GM18909 (cell line): ENCODE results near the gene IL1RAPL1.
"Not testable (repeated sequence)": the region's sequence is repeated elsewhere in the genome, so short reads cannot be mapped to it uniquely, and the experiment has no call there.

Source experiments
- ATAC-seq: cut with Tn5 transposase; IDR thresholded peaks from one replicate; pipeline ENCODE4 v1.9.1; 2021; ENCODE audit warnings: mild to moderate bottlenecking; ENCODE audit not compliant: unreplicated experiment, poor library complexity

IL1RAPL1 gene

DNA sequence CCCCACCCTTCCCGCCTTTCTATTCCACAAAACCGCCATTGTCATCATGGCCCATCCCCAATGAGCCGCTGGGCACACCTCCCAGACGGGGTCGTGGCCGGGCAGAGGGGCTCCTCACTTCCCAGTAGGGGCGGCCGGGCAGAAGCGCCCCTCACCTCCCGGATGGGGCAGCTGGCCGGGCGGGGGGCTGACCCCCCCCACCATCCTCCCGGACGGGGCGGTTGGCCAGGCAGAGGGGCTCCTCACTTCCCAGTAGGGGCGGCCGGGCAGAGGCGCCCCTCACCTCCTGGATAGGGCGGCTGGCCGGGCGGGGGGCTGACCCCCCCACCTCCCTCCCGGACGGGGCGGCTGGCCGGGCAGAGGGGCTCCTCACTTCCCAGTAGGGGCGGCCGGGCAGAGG lies 745.8 kb downstream of the IL1RAPL1 start:
- not testable (repeated sequence) for ATAC-seq

DNA sequence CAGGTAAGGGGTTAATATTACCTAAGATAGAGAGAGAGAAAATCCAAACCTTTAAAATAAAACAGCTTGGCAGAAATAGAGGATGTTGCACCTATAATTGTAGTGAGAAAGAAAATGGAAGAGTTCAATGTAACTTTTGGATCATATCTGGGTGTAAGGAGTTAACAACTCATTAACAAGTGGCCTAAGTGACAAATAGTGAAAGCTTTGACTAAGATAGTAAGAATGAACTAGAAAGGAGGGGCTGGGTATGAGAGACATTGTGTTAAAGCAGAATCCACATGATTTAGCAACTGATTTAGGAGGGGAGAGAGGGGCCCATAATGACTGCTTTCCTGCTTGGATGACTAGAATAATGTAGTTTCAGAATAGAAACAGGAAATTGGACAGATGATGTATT lies 761.0 kb downstream of the IL1RAPL1 start:
- no peak for ATAC-seq

DNA sequence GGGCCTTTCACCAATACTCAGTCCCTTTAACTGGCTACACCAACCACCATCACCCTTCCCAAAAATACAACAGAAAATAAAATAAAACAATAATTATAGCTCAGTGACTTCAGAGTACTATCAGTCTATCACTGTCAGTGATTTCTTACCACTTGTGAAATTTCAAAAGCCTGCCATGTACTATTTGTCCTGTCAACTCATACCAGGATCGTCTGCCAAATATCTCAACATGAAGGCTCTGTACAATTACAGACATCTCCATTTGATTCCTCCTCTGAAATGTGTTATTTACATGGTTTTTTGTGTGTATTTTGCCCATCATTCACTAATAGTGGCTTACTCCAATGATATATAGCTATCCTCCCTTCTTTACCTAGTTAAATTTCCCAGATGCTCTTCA lies 772.0 kb downstream of the IL1RAPL1 start:
- no peak for ATAC-seq

DNA sequence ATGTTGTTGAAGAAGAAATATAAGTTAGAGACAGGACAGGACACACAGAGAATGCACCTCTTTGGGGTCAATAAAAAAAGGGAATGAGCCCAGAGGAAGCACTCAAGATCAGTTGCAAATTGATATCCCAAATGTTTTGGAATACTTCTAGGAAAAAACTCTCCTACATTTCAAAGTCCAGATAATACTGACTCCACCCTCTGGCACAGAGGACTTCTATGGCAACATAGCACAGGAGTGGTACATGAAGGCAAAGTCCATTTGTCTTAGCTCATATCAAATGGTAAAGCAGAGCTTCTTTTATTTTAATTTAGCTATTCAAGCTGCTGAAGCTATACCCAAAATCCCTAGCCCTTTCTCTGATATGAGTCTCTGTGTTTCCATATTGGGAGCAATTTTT lies 787.5 kb downstream of the IL1RAPL1 start:
- ATAC-seq: not testable (repeated sequence)

DNA sequence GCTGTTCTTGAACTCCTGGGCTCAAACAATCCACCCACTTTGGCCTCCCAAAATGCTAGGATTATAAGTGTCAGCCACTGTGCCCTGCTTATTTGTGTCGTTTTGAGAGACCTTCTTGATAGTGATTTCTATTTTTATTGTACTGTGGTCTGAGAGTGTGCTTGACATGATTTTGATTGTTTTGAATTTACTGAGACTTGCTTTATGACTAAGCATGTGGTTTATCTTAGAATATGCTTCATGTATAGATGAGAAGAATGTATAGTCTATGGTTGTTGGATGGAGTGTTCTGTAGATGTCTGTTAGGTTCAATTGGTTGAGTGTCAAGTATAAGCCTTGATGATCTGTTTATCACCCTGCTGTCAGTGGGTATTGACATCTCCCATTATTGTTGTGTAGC lies 789.3 kb downstream of the IL1RAPL1 start:
- no peak for ATAC-seq

DNA sequence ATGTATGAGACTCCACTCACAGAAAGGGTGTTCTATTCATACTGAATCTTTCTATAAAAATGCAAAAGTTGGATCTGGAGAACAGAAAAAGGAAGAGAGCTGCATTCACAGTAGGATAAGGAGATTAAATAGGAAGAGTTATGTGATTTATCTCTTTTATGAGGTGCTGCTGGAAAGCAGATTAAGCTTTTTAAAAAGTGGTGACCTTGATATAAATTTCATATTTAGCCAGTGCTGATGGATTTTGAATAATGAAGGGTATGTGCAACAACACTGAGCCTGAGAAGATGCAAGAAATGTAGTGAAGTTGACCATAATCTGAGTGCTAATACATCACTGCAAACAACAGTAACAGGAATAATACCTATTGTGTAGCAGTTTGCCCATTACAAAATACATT lies 795.6 kb downstream of the IL1RAPL1 start:
- ATAC-seq: no peak

DNA sequence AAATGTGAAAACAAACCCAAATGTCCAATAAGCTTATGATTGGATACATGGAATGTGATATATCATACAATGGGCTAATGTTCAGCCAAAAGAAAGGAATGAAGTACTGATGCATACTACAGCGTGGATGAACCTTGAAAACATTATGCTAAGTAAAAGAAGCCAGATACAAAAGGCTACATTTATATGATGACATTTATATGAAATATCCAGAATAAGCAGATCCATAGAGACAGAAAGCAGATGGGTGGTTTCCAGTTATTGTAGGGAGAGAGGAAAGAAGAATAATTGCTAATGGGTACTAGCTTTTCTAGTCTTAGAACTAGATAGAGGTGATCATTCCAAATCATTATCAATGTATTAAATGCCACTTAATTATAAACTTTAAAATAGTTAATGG lies 801.3 kb downstream of the IL1RAPL1 start:
- no peak for ATAC-seq

DNA sequence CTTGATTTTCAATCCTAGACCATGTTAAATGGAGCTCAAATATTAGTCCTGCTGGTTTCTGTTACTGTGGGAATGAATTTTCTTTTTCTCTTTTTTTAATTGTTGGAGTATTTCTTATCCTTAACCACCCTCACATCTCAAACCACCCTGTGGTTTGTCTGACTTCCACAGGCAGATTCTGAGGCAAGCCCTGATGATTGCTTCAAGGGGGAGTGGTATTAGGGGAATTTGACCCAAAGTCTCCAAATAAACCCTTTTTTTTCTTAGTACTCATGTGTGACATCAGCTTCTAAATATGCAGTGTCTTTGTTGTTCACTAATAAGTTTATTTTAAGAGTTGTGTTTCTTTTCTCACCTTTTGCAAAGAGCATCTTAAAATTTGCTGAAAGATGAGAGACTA lies 810.3 kb downstream of the IL1RAPL1 start:
- ATAC-seq: no peak

DNA sequence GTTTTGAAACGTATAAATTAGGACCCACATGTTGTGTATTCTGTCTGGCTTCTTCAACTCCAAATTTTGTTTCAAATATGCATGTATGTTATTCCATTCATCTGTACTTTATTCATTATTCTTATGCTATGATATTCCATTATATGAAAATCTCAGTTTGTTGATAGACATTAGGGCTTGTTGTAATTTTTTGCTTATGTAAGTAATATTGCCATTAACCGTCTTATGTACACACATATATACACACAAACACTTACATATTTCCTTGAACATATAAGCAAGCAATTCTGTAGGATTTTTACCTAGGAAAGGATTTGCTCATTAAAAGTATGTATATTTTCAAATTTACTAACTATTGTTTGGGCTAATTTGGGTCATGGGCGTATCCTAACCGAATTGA lies 820.1 kb downstream of the IL1RAPL1 start:
- no peak for ATAC-seq

DNA sequence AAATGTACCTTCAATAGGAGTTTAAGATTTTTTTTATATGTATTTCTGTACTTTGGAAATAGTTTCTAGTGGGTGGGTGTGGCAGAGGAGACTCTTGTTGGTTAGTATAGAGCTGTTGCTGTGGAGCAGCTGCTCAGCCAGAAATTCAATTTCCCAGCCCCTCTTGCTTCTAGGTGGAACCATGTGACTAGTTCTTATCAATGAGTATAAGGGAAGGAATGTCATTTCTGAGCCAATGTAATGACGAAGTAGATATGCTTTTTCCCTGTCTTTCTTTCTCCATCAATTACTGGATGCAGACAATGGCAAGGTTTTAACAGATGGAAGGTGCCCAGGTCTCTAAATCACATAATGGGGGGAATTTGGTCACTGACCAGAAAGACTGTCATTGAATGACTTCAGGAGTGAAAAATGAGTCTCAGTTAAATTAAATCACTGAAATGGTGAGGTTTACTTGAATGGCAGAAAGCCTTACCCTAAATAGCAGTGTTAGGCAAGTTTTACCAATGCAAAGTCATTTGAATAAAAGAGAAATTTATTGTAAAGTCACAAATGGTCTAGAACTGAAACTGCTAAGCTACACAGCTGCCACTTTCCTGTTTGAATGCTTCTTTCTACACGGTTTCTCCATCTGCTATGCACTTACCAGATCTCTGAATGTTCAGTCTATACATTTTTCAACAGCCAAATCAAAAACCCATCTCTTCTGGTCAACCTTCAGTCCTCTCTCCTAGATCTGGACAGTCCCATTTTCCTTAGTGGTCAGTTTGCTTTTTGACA lies 832.7 kb downstream of the IL1RAPL1 start:
- ATAC-seq: peak; percentile 65

DNA sequence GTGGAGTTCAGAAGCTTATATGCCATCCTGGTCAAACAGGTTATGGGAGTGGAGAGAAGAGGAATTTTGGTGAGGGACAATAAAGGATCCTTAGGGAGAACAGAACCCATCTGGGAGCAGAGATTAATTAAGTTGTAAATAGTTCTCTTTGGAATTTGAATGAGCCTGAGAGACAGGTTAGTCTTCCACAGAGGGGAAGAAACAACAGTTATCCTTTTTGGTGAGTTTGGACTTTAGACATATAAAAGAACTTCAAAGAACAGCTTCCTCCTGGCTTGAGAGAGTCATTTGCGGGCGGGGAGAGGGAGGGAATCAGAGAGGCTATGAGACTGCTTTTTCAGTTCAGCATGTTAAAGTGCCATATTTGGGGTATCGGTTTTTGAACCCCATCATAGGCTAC lies 834.8 kb downstream of the IL1RAPL1 start:
- no peak for ATAC-seq

DNA sequence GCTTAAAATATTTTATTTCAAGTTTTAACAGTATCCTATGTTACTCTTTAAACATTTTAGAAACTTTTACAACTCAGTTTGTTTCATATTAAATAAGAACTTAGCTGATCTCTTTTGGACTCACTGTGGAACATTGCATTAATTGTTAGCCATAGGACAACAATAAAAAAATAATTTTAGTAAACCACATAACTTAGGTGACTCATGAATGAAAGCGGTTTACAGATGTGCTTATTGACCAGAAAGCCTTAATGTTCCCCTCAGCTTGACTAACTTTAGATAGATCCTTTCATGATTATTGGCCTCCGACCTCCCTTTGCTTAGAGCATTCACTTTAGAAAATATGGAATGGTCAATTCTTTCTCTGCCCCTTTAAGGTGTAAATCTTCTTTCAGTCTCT lies 844.6 kb downstream of the IL1RAPL1 start:
- no peak for ATAC-seq

DNA sequence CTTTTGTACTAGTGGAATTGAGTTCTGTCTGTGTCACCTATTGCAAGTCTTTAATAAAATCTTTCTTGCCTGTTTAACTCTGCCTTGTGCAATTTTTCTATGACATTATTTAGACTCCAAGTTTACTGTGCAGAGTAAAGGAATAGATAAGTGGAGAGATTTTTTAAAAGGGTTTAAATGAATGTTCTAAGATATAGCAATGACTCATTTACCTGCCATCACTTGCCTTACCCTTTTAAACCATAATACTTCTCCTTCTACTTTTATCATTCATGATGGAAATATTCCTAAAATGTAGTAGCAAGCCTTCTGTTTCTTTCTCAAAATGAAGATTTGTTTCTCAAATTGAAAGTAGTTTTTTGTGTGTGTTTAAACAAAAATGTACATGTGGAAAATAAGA lies 845.3 kb downstream of the IL1RAPL1 start:
- ATAC-seq: no peak

DNA sequence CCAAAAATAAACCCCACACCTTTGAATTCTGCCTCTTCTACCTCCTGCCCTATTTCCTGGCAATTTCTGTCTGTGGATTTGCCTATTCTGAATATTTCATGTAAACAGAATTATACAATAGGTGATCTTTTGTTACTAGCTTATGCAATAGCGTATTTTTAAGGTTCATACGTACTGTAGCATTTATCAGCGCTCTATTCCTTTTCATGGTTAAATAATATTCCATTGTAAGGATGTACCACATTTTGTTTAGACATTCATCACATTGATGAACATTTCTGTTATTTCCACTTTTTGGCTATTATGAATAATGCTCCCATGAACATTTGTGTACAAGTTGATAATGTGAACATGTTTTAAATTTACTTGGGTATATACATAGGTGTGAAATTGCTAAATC lies 847.7 kb downstream of the IL1RAPL1 start:
- no peak for ATAC-seq

DNA sequence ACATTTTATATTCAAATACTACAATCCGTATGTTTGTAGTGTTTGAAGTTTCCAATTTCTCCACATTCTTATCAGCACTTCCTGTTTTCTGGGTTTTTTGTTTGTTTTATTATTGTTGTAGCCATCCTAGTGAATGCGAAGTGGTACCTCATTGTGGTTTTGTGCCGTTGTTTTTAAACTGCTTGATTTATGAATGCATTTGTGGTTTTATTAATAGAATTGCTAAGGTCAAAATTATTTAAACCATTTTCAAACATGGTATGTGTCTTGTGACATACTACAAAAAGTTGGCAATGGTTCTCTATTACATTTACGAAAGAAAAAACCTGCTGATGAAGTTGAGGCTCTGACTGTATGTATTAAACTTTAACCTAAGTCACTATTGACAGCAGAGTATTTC lies 848.1 kb downstream of the IL1RAPL1 start:
- ATAC-seq: no peak

DNA sequence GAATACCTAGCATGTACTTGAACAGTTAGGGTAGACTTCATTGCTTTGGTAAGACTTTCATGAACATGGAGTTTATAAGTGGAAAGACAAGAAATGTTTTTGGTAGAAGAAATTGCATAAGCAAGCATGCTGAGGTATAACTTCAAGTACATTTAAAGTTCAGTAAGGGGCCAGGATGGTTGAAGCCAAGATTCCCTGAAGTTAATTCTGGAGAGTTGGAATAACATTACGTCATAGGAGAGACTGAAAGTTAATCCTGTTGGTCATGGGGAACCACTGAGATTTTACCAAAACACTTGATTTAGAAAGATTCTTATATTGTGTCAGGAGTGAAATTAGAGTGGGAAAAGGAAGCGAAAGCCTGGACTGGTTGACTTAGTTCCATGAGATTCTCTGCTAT lies 860.6 kb downstream of the IL1RAPL1 start:
- ATAC-seq: no peak

DNA sequence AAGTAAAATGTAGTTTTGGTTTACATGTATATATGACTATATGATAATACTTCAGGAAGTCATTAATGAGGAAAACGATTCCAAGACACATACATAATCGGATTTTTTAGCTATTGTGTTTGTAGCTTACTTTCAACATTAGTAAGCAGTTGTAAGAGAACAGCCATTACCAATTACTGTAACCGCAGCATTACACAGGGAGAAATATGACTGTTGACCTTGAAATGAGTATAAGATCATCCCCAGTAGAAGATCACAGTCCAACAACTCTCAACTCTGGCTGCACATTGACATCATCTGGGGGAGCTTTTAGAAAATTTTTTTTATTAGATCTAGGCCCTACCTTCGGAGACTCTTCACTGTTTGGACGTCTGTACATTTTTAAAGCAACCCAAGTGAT lies 866.1 kb downstream of the IL1RAPL1 start:
- no peak for ATAC-seq

DNA sequence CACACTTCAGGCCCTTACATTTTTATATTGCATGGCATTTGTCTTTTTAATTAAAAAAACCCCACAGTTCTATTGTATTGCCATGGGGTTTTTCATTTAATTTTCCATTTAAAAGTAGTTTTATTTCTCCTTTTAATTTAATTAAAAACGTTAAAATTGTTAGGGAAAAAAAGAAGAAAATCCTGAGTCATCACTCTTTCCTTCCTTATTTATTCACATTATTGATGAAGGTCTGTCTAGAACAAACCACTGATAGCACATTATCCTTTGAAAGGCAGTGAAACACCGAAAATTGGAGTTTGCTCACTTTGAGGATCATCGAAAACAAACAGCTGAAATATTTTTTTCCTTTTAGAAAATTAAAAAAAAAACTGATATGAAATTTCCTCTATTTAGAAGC lies 868.5 kb downstream of the IL1RAPL1 start:
- no peak for ATAC-seq

DNA sequence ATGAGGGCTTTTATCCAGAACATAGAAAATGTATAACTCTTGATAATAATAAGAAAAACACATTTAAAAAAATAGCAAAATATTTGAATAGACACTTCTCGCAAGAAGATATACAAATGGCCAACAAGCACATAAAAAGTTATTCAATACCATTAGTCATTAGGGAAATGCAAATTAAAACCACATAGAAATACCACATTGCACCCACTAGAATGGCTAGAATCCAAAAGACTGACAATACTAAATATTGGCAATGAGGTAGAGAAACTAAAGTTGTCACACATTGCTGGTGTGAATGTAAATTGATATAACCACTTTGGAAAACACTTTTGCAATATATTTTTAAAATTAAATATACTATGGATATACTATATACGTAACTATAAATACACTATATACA lies 873.8 kb downstream of the IL1RAPL1 start:
- no peak for ATAC-seq

DNA sequence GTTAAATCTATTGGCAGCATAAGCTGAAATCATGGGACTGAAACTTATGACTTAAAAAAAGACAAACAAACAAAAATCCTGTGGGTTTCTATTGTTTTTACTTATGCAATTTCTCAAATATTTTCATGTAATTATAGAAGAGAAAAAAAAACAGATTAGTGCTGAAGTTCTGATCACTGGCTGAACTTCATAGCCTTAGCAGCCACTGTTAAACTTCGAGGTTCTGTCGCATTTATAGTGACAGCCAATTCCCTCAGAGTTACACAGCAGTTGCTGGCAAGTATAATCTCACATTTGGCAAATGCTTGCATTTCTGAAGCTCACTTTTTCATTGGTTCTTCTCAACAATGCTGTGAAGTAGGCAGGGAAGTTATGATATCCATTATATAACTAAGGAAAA lies 879.2 kb downstream of the IL1RAPL1 start:
- ATAC-seq: no peak

DNA sequence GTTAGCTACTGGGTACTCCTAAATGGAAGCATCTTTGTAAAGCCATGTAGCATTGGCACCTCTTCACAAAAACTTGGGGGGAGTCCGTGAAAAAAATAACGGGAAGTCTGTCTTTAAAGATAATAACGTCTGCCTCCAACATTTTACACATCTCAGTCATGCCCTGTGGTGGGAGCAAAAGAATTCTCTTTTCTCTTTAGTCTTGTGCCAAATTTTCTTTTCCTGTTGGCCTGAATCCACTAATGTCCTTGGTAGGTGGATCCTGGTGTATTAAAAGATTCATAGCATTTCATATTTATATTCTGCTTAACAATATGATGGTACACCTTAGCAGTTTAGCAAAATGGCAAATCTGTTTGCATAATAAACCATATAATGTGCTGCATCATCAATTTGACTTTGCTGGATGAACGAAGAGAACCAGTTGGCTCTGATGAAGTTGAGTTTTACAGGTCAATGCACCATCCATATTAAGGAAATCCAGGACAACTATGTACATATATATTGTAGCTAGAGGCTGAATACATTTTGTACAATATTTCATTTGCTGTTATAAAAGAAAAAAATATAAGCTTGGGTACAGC lies 881.8 kb downstream of the IL1RAPL1 start:
- ATAC-seq: no peak

DNA sequence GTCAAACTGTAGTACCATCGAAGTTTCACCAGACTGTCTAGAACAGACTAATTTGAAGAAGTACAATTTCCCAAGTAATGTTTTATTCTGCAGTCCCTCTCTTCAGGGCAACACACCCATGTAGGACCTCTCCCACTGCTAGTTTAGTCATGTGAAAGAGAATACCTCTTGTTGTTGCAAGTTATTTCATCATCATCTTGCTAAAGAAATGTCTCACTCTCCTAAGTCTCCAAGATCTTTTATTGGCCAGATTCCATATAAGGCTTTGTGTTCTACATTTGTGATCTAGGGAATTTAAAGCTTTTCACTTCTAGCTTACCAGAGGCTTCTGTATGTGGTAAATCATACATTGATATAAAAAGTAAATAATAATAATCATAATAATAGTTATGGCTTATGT lies 882.8 kb downstream of the IL1RAPL1 start:
- ATAC-seq: no peak
